Epidermal melanocyte (primary cell): ENCODE results near the gene MRPL55.

Source experiments
- DNase-seq: peaks from one replicate; pipeline ENCODE4 v3.0.0; 2011; ENCODE audit warnings: low spot score; ENCODE audit not compliant: insufficient read length

The MRPL55 gene

GRCh38 chr1:228101994-228102790 is 6.9 kb downstream of the MRPL55 start:
- no peak for DNase-seq

DNA sequence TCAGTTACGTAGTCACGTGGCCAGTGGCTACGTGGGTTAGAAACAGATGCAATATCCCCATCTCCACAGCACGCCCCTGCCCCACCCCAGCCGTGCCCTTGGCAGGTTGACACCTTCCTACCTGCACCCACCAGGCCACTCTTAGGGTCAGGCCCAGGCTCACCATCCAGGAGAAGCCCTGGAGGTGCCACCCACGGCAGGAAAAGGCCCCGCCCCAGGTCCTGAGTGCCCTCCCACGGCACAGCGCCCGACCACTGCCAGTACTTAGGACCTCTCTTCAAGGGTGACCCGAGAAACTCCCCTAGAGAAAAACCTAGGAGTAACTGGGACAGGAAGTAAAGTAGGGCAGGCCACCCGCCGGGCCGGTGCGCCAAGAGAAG is 7.5 kb downstream of the MRPL55 start:
- DNase-seq = no peak

GRCh38 chr1:228100822-228101613 is 8.1 kb downstream of the MRPL55 start:
- no peak for DNase-seq

- DNase-seq = no peak
Measured at GRCh38 chr1:228099331-228099732, 9.8 kb downstream of the MRPL55 start.

- no peak for DNase-seq
Measured at GRCh38 chr1:228098323-228098931, 10.7 kb downstream of the MRPL55 start.

- DNase-seq = no peak
Measured at GRCh38 chr1:228097333-228098081, 11.6 kb downstream of the MRPL55 start.

DNA sequence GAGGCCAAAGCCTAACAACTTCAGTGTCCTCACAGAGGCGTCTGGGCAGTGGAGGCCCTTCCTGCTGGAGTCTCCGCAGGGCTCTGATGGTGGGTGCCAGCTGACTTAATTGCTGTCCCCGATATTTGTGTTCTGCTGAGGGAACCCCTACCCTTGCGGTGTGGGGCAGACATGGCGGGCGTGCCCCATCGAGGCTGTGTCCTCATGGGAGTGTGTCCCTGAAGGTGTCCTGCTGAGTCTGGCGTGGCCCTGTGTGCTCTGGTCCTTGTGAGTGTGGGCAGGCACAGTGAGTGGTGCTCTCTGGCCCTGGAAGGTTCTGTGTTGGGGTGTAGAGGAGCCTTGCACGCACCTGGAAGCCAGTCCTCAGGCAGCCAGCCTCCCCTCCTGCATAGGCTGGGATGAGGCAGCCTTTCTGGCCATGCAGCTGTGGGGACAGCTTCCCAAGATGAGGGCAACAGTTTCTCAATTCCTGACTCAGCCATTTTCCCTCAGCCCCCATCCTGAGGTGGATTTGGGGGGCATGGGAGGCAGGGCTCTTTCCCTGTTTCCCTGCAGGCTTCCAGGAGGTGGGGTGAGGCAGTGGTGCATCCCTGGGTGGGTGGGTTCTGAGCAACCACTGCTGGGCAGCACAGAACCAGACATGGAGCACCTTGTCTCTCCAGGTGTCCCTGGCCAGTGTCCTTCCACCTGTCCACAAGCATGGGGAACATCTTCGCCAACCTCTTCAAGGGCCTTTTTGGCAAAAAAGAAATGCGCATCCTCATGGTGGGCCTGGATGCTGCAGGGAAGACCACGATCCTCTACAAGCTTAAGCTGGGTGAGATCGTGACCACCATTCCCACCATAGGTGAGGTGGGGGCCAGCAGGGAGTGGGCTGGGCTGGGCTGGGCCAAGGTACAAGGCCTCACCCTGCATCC is 12.4 kb downstream of the MRPL55 start:
- no peak for DNase-seq

DNA sequence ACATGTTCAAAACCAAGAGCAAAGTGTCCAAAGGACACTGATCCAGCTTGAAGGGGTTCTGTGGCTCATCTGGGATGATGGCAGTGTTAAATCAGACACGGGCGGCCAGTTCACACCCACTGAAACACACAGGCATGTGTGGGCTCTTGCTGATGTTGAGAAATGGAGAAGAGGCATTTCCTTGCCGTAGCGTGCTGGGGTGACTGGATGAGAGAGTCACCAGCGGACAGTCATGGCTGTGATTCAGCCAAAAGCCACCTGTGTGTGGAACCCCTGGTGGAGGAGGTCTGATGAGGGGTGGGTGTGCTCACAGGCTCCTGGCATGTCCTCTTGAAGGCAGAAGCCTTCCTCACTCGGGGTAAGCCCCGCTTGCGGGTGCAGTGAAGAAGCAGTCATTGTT is 13.2 kb downstream of the MRPL55 start:
- DNase-seq = no peak

GRCh38 chr1:228095161-228095560 is 13.9 kb downstream of the MRPL55 start:
- DNase-seq = no peak

DNA sequence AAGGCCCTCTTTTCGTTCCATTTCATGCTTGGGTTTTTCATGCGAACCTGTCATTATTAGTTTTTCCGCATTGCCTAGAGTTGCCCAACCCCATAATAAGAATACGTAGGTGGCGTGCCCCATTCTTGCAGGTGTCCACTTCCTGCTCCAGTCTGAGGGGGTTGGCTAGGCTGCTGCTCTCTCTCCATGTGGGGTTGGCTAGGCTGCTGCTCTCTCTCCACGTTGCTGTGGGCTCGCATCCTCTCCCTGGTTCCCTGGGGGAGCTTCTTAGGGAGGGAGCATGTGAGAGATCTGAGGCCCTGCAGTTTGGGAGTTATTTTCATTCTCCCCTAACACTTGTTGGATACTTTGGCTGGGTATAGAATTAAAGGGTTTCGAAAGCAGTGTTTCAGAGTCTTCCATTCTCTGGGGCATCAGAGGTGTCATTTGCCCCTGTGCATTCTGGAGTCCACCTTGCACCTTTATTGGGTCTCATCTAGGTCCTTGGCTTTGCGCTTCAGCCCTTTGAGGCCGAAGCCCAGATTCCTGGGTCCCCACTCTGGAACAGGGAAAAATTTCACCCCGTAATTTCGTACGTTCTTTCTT is 14.6 kb downstream of the MRPL55 start:
- no peak for DNase-seq

DNA sequence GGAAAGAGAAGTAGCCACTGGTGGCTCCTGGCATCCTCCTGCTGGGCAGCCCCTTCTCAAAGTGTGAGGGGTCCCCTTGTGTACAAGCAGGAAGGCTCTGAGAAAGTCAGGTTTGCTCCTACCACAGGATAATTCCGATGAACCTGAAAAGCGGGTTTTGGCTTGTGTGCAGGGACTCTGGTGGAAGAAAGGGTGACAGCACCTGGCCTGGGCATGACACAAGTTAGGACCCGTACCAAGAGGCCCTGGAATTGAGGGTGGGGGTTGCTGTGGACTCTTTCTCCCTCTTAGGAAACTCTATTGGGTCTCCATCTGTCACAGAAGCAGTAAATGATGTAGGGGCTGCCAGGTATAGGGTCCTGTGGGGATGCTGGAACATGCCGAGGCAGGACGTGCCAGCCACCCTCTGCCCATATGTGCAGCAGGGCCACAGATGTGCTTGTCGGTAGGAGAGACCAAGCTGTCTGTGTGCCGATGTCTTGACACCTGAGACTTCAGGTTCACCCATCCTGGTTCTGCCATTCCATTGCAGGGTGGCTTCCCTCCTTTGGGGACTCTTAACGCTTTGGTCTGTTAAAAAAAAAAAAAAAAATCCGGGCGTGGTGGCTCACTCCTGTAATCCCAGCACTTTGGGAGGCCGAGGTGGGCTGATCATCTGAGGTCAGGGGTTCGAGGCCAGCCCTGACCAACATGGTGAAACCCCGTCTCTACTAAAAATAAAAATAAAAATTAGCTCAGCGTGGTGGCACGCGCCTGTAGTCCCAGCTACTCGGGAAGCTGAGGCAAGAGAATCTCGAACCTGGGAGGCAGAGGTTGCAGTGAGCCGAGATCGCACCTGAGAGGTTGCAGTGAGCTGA is 15.8 kb downstream of the MRPL55 start:
- DNase-seq = no peak

DNA sequence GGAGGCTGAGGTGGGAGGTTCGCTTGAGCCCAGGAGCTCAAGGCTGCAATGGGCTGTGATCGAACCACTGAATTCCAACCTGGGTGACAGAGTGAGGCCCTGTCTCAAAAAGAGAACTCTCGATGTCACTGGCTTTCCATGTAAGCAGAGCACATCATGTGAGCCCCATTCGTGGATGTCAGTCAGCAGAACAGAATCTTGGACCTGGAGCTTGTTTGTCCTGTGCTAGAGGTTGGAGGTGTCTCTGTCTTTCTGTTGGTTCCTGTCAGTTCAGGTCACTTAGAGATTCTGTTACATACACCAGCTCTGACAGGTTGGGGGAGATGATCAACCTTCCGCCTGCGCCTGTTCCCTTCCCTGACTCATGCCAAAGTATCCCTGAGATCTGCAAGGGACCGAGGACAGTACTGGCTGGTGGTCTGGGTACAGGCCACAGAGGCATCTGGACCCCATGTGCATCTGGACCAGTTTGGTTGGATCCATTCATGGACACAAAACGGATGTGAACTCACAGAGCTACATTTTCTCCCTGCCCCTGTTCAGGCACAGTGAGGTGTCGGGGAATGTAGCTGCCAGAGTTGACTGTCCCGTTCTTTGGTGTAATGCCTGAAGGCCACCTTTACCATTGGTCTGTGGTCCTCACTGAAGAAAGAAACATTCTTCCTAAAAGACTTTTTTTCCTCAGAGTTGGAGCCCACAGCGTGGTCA is 16.6 kb downstream of the MRPL55 start:
- DNase-seq = no peak

DNA sequence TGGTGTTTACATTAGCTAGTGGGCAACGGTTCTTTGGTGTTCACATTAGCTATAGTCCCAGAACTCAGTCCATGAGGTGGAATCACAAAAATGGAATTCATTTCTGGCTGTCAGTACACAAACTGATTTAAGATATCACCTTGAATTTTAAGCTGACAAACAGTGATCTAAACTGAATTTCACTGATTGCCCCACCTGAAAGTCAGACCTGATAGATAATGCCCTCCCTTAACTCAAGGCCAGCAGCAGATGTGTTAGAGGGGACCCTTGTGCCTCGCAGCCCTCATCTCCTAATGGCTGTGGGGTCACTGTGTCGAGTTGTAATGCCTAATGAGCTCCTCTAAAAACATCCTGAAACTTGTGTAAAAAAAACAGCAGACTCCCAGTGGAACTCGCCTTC is 18.0 kb downstream of the MRPL55 start:
- no peak for DNase-seq

GRCh38 chr1:228090613-228091081 is 18.5 kb downstream of the MRPL55 start:
- no peak for DNase-seq

GRCh38 chr1:228089519-228090380 is 19.3 kb downstream of the MRPL55 start:
- DNase-seq = no peak

DNA sequence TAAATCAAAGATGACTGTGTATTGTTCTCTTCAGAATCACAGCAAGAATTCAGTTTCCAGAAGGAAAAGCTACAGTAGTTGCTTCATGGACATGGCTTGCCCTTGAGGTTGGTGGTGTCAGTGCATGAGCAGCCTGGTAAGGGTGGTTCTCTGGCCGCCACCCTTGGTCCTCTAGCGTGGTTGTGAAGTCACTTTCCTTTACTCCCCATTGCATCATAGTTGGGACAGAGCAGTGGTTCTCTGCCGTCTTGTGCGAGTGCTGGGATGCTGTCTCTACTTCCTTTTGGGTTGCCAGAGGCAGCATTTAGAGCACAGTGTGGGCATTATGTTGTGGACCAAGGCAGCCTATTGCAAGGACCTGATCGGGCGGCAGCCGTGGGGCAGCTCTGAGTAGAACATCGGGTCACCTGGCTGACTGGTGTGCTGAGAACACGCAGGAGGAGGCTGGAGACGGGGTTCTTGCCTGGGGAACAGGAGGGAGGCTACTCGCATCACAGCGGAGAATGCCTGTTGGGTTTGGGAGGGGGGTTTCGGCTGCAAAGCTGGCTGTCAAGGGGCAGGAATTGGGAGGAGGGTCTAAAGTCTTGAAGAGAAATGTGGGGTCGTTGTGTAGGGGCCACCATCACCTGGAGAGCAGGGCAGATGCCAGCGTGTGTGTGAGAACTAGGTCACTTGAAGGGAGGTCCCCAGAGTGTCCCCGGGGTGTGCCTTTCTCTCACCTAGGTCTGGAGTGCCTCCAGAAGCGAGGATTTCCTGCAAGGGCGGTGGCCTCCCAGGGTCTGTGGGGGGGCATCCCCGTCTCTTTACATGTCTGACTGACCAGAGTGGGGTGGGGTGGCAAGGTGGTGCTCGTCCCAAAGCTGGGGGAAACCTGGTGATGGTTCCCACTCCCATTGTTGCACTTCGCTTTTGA is 20.3 kb downstream of the MRPL55 start:
- DNase-seq = no peak
